Chondrocyte (in vitro differentiated cells): Measurements from ENCODE around the gene TRAPPC5. TPM values are rescaled to one million over a fixed set of nuclear protein-coding genes. Genes with fewer than 3 reads are reported as not detected.
A peak's percentile ranks its signal among the peaks of the same experiment; 100 is the strongest.

Source experiments
- DNase-seq: peaks from one replicate; pipeline ENCODE4 v3.0.0; 2021; ENCODE audit warnings: mixed read lengths, low spot score
- H3K27ac Mint-ChIP-seq: one replicate; pipeline ENCODE4 v1.8.0; 2021; ENCODE audit warnings: mild to moderate bottlenecking, moderate library complexity, mixed read lengths; ENCODE audit not compliant: unreplicated experiment
- H3K27me3 Mint-ChIP-seq: 2 replicates; pipeline ENCODE4 v1.8.0; 2021; ENCODE audit warnings: low read depth, mixed read lengths
- H3K36me3 Mint-ChIP-seq: 2 replicates; pipeline ENCODE4 v1.8.0; 2021; ENCODE audit warnings: low read depth, mixed read lengths
- H3K4me1 Mint-ChIP-seq: 2 replicates; pipeline ENCODE4 v1.8.0; 2021; ENCODE audit warnings: low read depth, mild to moderate bottlenecking, mixed read lengths
- H3K4me3 Mint-ChIP-seq: one replicate; pipeline ENCODE4 v1.8.0; 2021; ENCODE audit warnings: mild to moderate bottlenecking, moderate library complexity, mixed read lengths; ENCODE audit not compliant: unreplicated experiment
- H3K9me3 Mint-ChIP-seq: 2 replicates; pipeline ENCODE4 v1.8.0; 2021; ENCODE audit warnings: low read depth, mixed read lengths
- CTCF ChIP-seq: fragments of 200-600 bp; sonication (generic); IDR thresholded peaks from 2 replicates; pipeline ENCODE4 v1.5.0; 2021; ENCODE audit warnings: antibody characterized with exemption, mild to moderate bottlenecking, moderate library complexity
- total RNA-seq: library from RNA; stranded (reverse); gene quantifications from 3 replicates; pipeline ENCODE4 v1.2.1, GENCODE V29; 2021

The TRAPPC5 gene
- total RNA-seq, 1 donor from 2014 or later, result 94.3 TPM

- peaks cover 24% of the 10 kb centered on the region for H3K27me3 Mint-ChIP-seq
- peaks cover 5% of the 10 kb centered on the region for H3K36me3 Mint-ChIP-seq
- H3K9me3 Mint-ChIP-seq, result peaks cover under 1% of the 10 kb centered on the region
- DNase-seq, result no peak
- peaks cover 11% of the 10 kb centered on the region for H3K4me1 Mint-ChIP-seq
- H3K27ac Mint-ChIP-seq, result no peak overlapping the region
- TF ChIP-seq CTCF, result peak; percentile 17
- no peak overlapping the region for H3K4me3 Mint-ChIP-seq
Measured at GRCh38 chr19:7678971-7679751, 1.5 kb upstream of the TRAPPC5 start.

- H3K9me3 Mint-ChIP-seq, result no peaks in the 10 kb centered on the region
- H3K4me3 Mint-ChIP-seq, result peak overlapping the region; percentile 48
- H3K4me1 Mint-ChIP-seq, result peaks cover 11% of the 10 kb centered on the region
- H3K27ac Mint-ChIP-seq, result no peak overlapping the region
- peaks cover 5% of the 10 kb centered on the region for H3K36me3 Mint-ChIP-seq
- TF ChIP-seq CTCF, result no peak
- H3K27me3 Mint-ChIP-seq, result peaks cover 24% of the 10 kb centered on the region
- no peak for DNase-seq
Measured at GRCh38 chr19:7679771-7680605, 645 bp upstream of the TRAPPC5 start.

GRCh38 chr19:7681340-7682174, 924 bp downstream of the TRAPPC5 start:
- H3K27ac Mint-ChIP-seq, result peak overlapping the region; percentile 22
- DNase-seq, result no peak
- peaks cover 7% of the 10 kb centered on the region for H3K36me3 Mint-ChIP-seq
- TF ChIP-seq CTCF, result peak; percentile 74
- peaks cover 21% of the 10 kb centered on the region for H3K27me3 Mint-ChIP-seq
- peaks cover 14% of the 10 kb centered on the region for H3K4me1 Mint-ChIP-seq
- peak overlapping the region; percentile 88 for H3K4me3 Mint-ChIP-seq
- no peaks in the 10 kb centered on the region for H3K9me3 Mint-ChIP-seq

GRCh38 chr19:7682175-7682855, 1.7 kb downstream of the TRAPPC5 start:
- H3K36me3 Mint-ChIP-seq, result peaks cover 7% of the 10 kb centered on the region
- TF ChIP-seq CTCF, result no peak
- DNase-seq, result no peak
- H3K4me3 Mint-ChIP-seq, result peak overlapping the region; percentile 88
- no peak overlapping the region for H3K27ac Mint-ChIP-seq
- no peaks in the 10 kb centered on the region for H3K9me3 Mint-ChIP-seq
- peaks cover 14% of the 10 kb centered on the region for H3K4me1 Mint-ChIP-seq
- H3K27me3 Mint-ChIP-seq, result peaks cover 15% of the 10 kb centered on the region
